NB4 (cell line): ENCODE measurements around the gene TOP2A.

Experiments
- POLR2A ChIP-seq: IDR thresholded peaks from 2 replicates; pipeline ENCODE4 v1.6.1; 2011; ENCODE audit warnings: mild to moderate bottlenecking; ENCODE audit not compliant: insufficient read length; ENCODE audit errors: extremely low read depth
- TF ChIP-seq, protein P1 (sequence below): IDR thresholded peaks from one replicate; pipeline ENCODE4 v1.5.1; 2012; ENCODE audit warnings: low read depth, low read length

DNA sequence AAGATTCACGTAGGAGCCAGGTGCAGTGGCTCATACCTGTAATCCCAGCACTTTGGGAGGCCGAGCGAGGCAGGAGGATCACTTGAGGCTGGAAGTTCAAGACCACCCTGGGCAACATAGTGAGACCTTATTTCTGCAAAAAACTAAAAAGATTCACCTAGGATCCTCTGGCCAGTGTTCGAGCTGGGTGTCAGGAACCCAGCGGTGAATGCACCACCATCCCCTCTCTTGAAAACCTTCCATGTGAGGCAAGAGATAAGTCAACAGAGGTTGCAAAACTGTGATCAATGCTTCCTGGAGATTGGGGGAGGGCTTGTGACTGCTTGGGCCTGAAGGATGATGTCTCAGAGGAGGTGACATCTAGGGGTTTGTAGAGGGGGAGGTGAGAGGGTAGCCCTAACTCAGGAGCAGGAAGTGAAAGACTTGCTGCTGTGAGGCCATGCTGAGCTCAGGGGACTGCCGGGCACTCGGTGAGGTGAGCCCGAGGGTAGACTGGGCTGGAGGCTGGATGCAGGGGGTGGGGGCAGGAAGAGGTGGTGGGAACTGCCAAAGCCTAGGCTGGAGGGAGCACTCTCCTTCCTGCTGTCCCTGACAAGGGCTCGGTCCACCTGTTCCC lies 64.8 kb downstream of the TOP2A start:
- TF ChIP-seq, protein P1, sequence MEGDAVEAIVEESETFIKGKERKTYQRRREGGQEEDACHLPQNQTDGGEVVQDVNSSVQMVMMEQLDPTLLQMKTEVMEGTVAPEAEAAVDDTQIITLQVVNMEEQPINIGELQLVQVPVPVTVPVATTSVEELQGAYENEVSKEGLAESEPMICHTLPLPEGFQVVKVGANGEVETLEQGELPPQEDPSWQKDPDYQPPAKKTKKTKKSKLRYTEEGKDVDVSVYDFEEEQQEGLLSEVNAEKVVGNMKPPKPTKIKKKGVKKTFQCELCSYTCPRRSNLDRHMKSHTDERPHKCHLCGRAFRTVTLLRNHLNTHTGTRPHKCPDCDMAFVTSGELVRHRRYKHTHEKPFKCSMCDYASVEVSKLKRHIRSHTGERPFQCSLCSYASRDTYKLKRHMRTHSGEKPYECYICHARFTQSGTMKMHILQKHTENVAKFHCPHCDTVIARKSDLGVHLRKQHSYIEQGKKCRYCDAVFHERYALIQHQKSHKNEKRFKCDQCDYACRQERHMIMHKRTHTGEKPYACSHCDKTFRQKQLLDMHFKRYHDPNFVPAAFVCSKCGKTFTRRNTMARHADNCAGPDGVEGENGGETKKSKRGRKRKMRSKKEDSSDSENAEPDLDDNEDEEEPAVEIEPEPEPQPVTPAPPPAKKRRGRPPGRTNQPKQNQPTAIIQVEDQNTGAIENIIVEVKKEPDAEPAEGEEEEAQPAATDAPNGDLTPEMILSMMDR: no peak
- no peak for TF ChIP-seq POLR2A
